HEK293 (cell line): ENCODE data around the gene TRA2B.

Experiments
- CTCF ChIA-PET: fragments of 350-600 bp; formaldehyde crosslinking; extraction: SDS; loops from one replicate; lab custom pipeline; 2021; ENCODE audit warnings: antibody characterized with exemption; lab: Yijun Ruan, JAX
- POLR2A ChIA-PET: fragments of 300-600 bp; formaldehyde crosslinking; extraction: SDS; loops from one replicate; lab custom pipeline; 2020; ENCODE audit warnings: antibody characterized with exemption, inconsistent platforms; lab: Yijun Ruan, JAX
- H3K27ac ChIP-seq: fragments of 200-500 bp; sonication (Bioruptor generic); 2 replicates; pipeline ENCODE4 v1.5.1; 2014; ENCODE audit warnings: low read depth, low read length, control low read depth, inconsistent platforms; ENCODE audit errors: extremely low read depth
- H3K36me3 ChIP-seq, 2 experiments: fragments of 200-500 bp in 1 of 2; sonication (Bioruptor generic) in 1 of 2; 1 replicate in 1 of 2; 2 replicates in 1 of 2; pipeline ENCODE4 v1.5.1; 2014 to 2017; ENCODE audit warnings: inconsistent platforms in 2 of 2, low read length in 2 of 2; ENCODE audit not compliant: control insufficient read depth in 2 of 2, insufficient read depth in 1 of 2
- H3K4me1 ChIP-seq: fragments of 200-500 bp; sonication (Bioruptor generic); 2 replicates; pipeline ENCODE4 v1.5.1; 2014; ENCODE audit warnings: mild to moderate bottlenecking, low read length, inconsistent platforms; ENCODE audit not compliant: control insufficient read depth, insufficient read depth
- H3K4me3 ChIP-seq: 2 replicates; pipeline ENCODE4 v1.5.1; 2011; ENCODE audit warnings: low read depth, mild to moderate bottlenecking, control low read depth, low read length, moderate library complexity
- H3K9me3 ChIP-seq: fragments of 200-500 bp; sonication (Bioruptor generic); 2 replicates; pipeline ENCODE4 v1.5.1; 2014; ENCODE audit warnings: low read depth, low read length, inconsistent platforms; ENCODE audit not compliant: control insufficient read depth, insufficient read depth
- ATF2 ChIP-seq: fragments of 450-650 bp; formaldehyde crosslinking; IDR thresholded peaks from 2 replicates; pipeline ENCODE4 v1.5.1; 2016; ENCODE audit warnings: missing biosample characterization, missing genetic modification characterization, low read depth
- BCL11A ChIP-seq: fragments of 450-650 bp; formaldehyde crosslinking; IDR thresholded peaks from 2 replicates; pipeline ENCODE4 v1.5.1; 2016; ENCODE audit warnings: low read depth, missing biosample characterization, missing genetic modification characterization
- CTCF ChIP-seq: fragments of 450-650 bp; formaldehyde crosslinking; IDR thresholded peaks from 2 replicates; pipeline ENCODE4 v1.5.1; 2016; ENCODE audit warnings: missing biosample characterization, missing genetic modification characterization
- HOXD13 ChIP-seq: sonication (generic); formaldehyde crosslinking; IDR thresholded peaks from 2 replicates; pipeline ENCODE4 v1.8.0; 2022; ENCODE audit warnings: missing genetic modification reagents, borderline replicate concordance
- MYNN ChIP-seq: fragments of 450-650 bp; formaldehyde crosslinking; IDR thresholded peaks from 2 replicates; pipeline ENCODE4 v1.5.1; 2016; ENCODE audit warnings: missing biosample characterization, missing genetic modification characterization, borderline replicate concordance
- OSR2 ChIP-seq: fragments of 450-650 bp; formaldehyde crosslinking; IDR thresholded peaks from 2 replicates; pipeline ENCODE4 v1.5.1; 2016; ENCODE audit warnings: missing biosample characterization, missing genetic modification characterization
- PRDM1 ChIP-seq: fragments of 450-650 bp; formaldehyde crosslinking; IDR thresholded peaks from 2 replicates; pipeline ENCODE4; 2016; ENCODE audit warnings: missing biosample characterization, missing genetic modification characterization
- RBAK ChIP-seq: fragments of 450-650 bp; formaldehyde crosslinking; IDR thresholded peaks from 2 replicates; pipeline ENCODE4 v1.5.1; 2016; ENCODE audit warnings: missing biosample characterization, missing genetic modification characterization
- SALL2 ChIP-seq: fragments of 450-650 bp; formaldehyde crosslinking; IDR thresholded peaks from 2 replicates; pipeline ENCODE4 v1.5.0; 2017; ENCODE audit warnings: missing biosample characterization, mild to moderate bottlenecking, missing genetic modification characterization, borderline replicate concordance
- SP3 ChIP-seq: fragments of 450-650 bp; formaldehyde crosslinking; IDR thresholded peaks from 2 replicates; pipeline ENCODE4 v1.5.1; 2016; ENCODE audit warnings: missing biosample characterization, missing genetic modification characterization
- YY2 ChIP-seq: fragments of 450-650 bp; formaldehyde crosslinking; IDR thresholded peaks from 2 replicates; pipeline ENCODE4 v1.5.1; 2016; ENCODE audit warnings: missing biosample characterization, missing genetic modification characterization
- ZBTB10 ChIP-seq: fragments of 450-650 bp; formaldehyde crosslinking; IDR thresholded peaks from 2 replicates; pipeline ENCODE4 v1.5.1; 2016; ENCODE audit warnings: missing biosample characterization, missing genetic modification characterization
- ZBTB26 ChIP-seq: fragments of 450-650 bp; formaldehyde crosslinking; optimal IDR thresholded peaks from 2 replicates; pipeline ENCODE3; 2016; ENCODE audit warnings: missing biosample characterization, mild to moderate bottlenecking, missing genetic modification characterization
- ZFHX2 ChIP-seq: fragments of 450-650 bp; formaldehyde crosslinking; conservative IDR thresholded peaks from 2 replicates; pipeline ENCODE4 v1.5.1; 2016; ENCODE audit warnings: missing biosample characterization, missing genetic modification characterization
- ZFP37 ChIP-seq: fragments of 450-650 bp; formaldehyde crosslinking; IDR thresholded peaks from 2 replicates; pipeline ENCODE4 v1.5.1; 2016; ENCODE audit warnings: missing biosample characterization, missing genetic modification characterization
- ZNF639 ChIP-seq: fragments of 450-650 bp; formaldehyde crosslinking; IDR thresholded peaks from 2 replicates; pipeline ENCODE4 v1.5.1; 2016; ENCODE audit warnings: missing biosample characterization, missing genetic modification characterization
- ZNF654 ChIP-seq: fragments of 450-650 bp; formaldehyde crosslinking; IDR thresholded peaks from 2 replicates; pipeline ENCODE4 v1.5.1; 2016; ENCODE audit warnings: low read depth, missing biosample characterization, missing genetic modification characterization
- ZNF658 ChIP-seq: fragments of 450-650 bp; formaldehyde crosslinking; IDR thresholded peaks from 2 replicates; pipeline ENCODE4; 2016; ENCODE audit warnings: missing biosample characterization, missing genetic modification characterization
- ZNF660 ChIP-seq: fragments of 450-650 bp; IDR thresholded peaks from 2 replicates; pipeline ENCODE4 v1.5.1; 2018; ENCODE audit warnings: missing biosample characterization, mild to moderate bottlenecking, missing genetic modification characterization
- ZNF777 ChIP-seq: fragments of 450-650 bp; formaldehyde crosslinking; IDR thresholded peaks from 2 replicates; pipeline ENCODE4 v1.5.1; 2017; ENCODE audit warnings: missing biosample characterization, missing genetic modification characterization, borderline replicate concordance

The TRA2B gene

GRCh38 chr3:185978516-185978915 lies 40.7 kb upstream of the TRA2B start (continued):
- TF ChIP-seq ZNF777 (tag by site-specific recombination), result no peak
- no peak for TF ChIP-seq MYNN (tag by site-specific recombination)
- TF ChIP-seq YY2, result no peak
- TF ChIP-seq HOXD13 (CRISPR knock-in tag), result no peak
- no peak for TF ChIP-seq SALL2
- TF ChIP-seq SP3 (tag by site-specific recombination), result no peak

GRCh38 chr3:185977679-185978040 lies 39.8 kb upstream of the TRA2B start:
- no peaks in the 10 kb centered on the region for H3K4me1 ChIP-seq
- POLR2A ChIA-PET, result no interaction called here
- no peak overlapping the region for H3K27ac ChIP-seq
- H3K9me3 ChIP-seq, result no peaks in the 10 kb centered on the region
- TF ChIP-seq ZNF658, result no peak
- TF ChIP-seq ZBTB26 (tag by site-specific recombination), result no peak
- TF ChIP-seq ZNF660 (tag by site-specific recombination), result no peak
- TF ChIP-seq BCL11A (tag by site-specific recombination), result no peak
- peak; percentile 44; the same call in 1 of the 2 replicates for TF ChIP-seq PRDM1 (tag by site-specific recombination)
- TF ChIP-seq ZNF639 (tag by site-specific recombination), result no peak
- no peak overlapping the region for H3K4me3 ChIP-seq
- CTCF ChIA-PET, result interaction anchor here (1.0 to 4.0 kb wide), 12 partner anchors 9 to 640 kb away, joined by 3 to 29 read pairs (median 6); no protein-coding TSS in a partner anchor
- no peaks in the 10 kb centered on the region for H3K36me3 ChIP-seq

- Histone ChIP-seq H3K4me1 (no peaks in the 10 kb centered on the region), H3K4me3 (no peak overlapping the region), H3K36me3 (no peaks in the 10 kb centered on the region), H3K9me3 (no peaks in the 10 kb centered on the region), H3K27ac (no peak overlapping the region)
- POLR2A ChIA-PET, result no interaction called here
- CTCF ChIA-PET, result interaction anchor here (0.5 to 4.0 kb wide), 28 partner anchors 9 to 1176 kb away, joined by 3 to 29 read pairs (median 4); partner anchors contain the start of gene TRA2B
- no peak for TF ChIP-seq ATF2 (tag by site-specific recombination)
- no peak for TF ChIP-seq OSR2
- peak; percentile 52 for TF ChIP-seq CTCF (tag by site-specific recombination)
- no peak for TF ChIP-seq RBAK (tag by site-specific recombination)
- TF ChIP-seq ZFP37 (tag by site-specific recombination), result peak; percentile 54; the same call in 1 of the 2 replicates
- TF ChIP-seq ZFHX2 (tag by site-specific recombination), result peak; percentile 63
- peak; percentile 71 for TF ChIP-seq ZNF654
- TF ChIP-seq ZBTB10, result no peak
- TF ChIP-seq ZNF660 (tag by site-specific recombination), result peak; percentile 41; the same call in 1 of the 2 replicates
Measured at GRCh38 chr3:185976977-185977678, 39.3 kb upstream of the TRA2B start.
